Esophagus muscularis mucosa (tissue), 4 donors: Measurements from ENCODE around the gene CLP1.

Experiments
- CTCF ChIP-seq, 3 experiments: fragments of 200-600 bp in 2 of 3; fragments of 450-650 bp in 1 of 3; sonication (generic) in 2 of 3; IDR thresholded peaks; one replicate each; pipeline ENCODE4 v1.5.1; 2017 to 2019; ENCODE audit warnings: antibody characterized with exemption in 3 of 3, mild to moderate bottlenecking in 2 of 3, moderate library complexity in 1 of 3
- EP300 ChIP-seq: sonication (generic); formaldehyde crosslinking; IDR thresholded peaks from one replicate; pipeline ENCODE4 v1.6.1; 2017; ENCODE audit warnings: antibody characterized with exemption
- POLR2A ChIP-seq: fragments of 450-650 bp; IDR thresholded peaks from one replicate; pipeline ENCODE4 v1.6.1; 2017; ENCODE audit warnings: antibody characterized with exemption, moderate library complexity, mild to moderate bottlenecking, low read depth
- POLR2AphosphoS5 ChIP-seq, 2 donors: sonication (generic); formaldehyde crosslinking; IDR thresholded peaks; one replicate each; pipeline ENCODE4 v1.6.1; 2017; ENCODE audit warnings: antibody characterized with exemption in 2 of 2

GRCh38 chr11:57633394-57634070, 24.0 kb upstream of the CLP1 start:
- TF ChIP-seq CTCF (IDR thresholded peaks at IDR 0.05): no peak
- no peak for TF ChIP-seq POLR2AphosphoS5 (IDR thresholded peaks at IDR 0.05)
- no peak for TF ChIP-seq POLR2A
- TF ChIP-seq EP300: no peak
